Endothelial cell of umbilical vein (primary cell): ENCODE results near the gene LCMT1.

ENCODE experiments used
- GATA2 ChIP-seq: IDR thresholded peaks from 2 replicates; pipeline ENCODE4 v1.7.0; 2011; ENCODE audit warnings: low read depth, mild to moderate bottlenecking, moderate library complexity, mixed read lengths, low read length; ENCODE audit not compliant: insufficient read length, insufficient read depth
- JUN ChIP-seq: IDR thresholded peaks from 2 replicates; pipeline ENCODE4 v1.6.1; 2011; ENCODE audit warnings: borderline replicate concordance, low read depth; ENCODE audit not compliant: insufficient read length, insufficient read depth
- MAX ChIP-seq: IDR thresholded peaks from 2 replicates; pipeline ENCODE4 v1.6.1; 2011; ENCODE audit not compliant: insufficient read depth, insufficient read length
- TF ChIP-seq, protein P1 (sequence below), 2 donors: IDR thresholded peaks; 1 replicate in 1 of 2; 2 replicates in 1 of 2; pipeline ENCODE4 v1.5.1; 2011; ENCODE audit warnings: low read length in 2 of 2, mild to moderate bottlenecking in 2 of 2, moderate library complexity in 2 of 2, control low read depth in 1 of 2, inconsistent platforms in 1 of 2, low read depth in 1 of 2; ENCODE audit not compliant: insufficient read depth in 1 of 2; ENCODE audit errors: extremely low read depth in 1 of 2

DNA sequence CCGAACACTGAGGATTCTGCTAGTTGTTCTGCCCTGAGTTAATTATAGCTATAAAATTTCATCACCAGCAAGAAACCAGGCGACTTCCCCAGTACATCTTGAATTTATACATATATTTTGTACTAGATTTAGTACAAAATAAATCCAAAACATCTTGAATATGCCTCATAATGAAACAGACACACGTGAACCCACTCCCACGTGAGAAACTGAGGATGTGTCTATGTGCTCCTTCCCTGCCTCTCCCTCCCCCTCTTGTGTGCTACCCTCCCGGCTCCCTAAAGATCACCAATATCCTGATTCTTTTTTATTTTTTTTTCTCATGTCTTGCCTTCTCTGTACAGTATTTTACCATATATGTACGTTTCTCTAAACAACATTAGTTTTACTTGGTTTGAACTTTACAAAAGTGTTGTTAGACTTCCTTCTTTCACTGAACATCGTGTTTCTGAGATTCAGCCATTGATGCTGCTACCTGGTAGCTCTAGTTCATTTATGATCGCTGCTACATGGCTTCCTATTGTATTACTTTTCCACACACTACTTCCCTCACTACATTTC lies 1.1 kb upstream of the LCMT1 start:
- TF ChIP-seq, protein P1, sequence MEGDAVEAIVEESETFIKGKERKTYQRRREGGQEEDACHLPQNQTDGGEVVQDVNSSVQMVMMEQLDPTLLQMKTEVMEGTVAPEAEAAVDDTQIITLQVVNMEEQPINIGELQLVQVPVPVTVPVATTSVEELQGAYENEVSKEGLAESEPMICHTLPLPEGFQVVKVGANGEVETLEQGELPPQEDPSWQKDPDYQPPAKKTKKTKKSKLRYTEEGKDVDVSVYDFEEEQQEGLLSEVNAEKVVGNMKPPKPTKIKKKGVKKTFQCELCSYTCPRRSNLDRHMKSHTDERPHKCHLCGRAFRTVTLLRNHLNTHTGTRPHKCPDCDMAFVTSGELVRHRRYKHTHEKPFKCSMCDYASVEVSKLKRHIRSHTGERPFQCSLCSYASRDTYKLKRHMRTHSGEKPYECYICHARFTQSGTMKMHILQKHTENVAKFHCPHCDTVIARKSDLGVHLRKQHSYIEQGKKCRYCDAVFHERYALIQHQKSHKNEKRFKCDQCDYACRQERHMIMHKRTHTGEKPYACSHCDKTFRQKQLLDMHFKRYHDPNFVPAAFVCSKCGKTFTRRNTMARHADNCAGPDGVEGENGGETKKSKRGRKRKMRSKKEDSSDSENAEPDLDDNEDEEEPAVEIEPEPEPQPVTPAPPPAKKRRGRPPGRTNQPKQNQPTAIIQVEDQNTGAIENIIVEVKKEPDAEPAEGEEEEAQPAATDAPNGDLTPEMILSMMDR (IDR thresholded peaks at IDR 0.05; ENCODE audit: extremely low read depth in 1 of 2, insufficient read depth in 1 of 2, low read depth in 1 of 2, low read length in 2 of 2), result no peak
- TF ChIP-seq MAX (no peak), JUN (no peak), GATA2 (no peak)
